CD14-positive monocyte (primary cell): Measurements from ENCODE around the gene STPG2. TPM values are rescaled to one million over a fixed set of nuclear protein-coding genes. Genes with fewer than 3 reads are reported as not detected.
"Not testable (repeated sequence)": the region's sequence is repeated elsewhere in the genome, so short reads cannot be mapped to it uniquely, and the experiment has no call there.

ENCODE experiments used
- DNase-seq, 3 donors: peaks; one replicate each; pipeline ENCODE4 v3.0.0-alpha.2; 2011 to 2022
- H2AFZ ChIP-seq: 2 replicates; pipeline ENCODE4 v1.6.0; 2012; ENCODE audit warnings: mild to moderate bottlenecking, low read depth, low read length, inconsistent platforms; ENCODE audit not compliant: insufficient read depth, poor library complexity, severe bottlenecking
- H3K27ac ChIP-seq, 2 donors: 1 replicate in 1 of 2; 2 replicates in 1 of 2; pipeline ENCODE4 v1.5.1; 2012 to 2013; ENCODE audit warnings: low read length in 2 of 2, control low read depth in 1 of 2, inconsistent platforms in 1 of 2, low read depth in 1 of 2, mild to moderate bottlenecking in 1 of 2
- H3K27me3 ChIP-seq, 2 donors: one replicate each; pipeline versions ENCODE4 v1.6.0 to v1.6.1; 2011 to 2013; ENCODE audit warnings: low read length in 2 of 2; ENCODE audit not compliant: control insufficient read depth in 2 of 2, insufficient read depth in 2 of 2
- H3K36me3 ChIP-seq, 2 donors: replicated peaks in 1 of 2; 1 replicate in 1 of 2; 2 replicates in 1 of 2; pipeline versions ENCODE4 v1.5.1 to v1.6.1; 2012 to 2013; ENCODE audit warnings: low read length in 2 of 2, control low read depth in 1 of 2, inconsistent platforms in 1 of 2, mild to moderate bottlenecking in 1 of 2; ENCODE audit not compliant: insufficient read depth in 2 of 2, control insufficient read depth in 1 of 2
- H3K4me1 ChIP-seq, 2 donors: 1 replicate in 1 of 2; 2 replicates in 1 of 2; pipeline versions ENCODE4 v1.5.1 to v1.6.1; 2012 to 2013; ENCODE audit warnings: low read length in 2 of 2, control low read depth in 1 of 2, inconsistent platforms in 1 of 2, mild to moderate bottlenecking in 1 of 2, moderate library complexity in 1 of 2; ENCODE audit not compliant: insufficient read depth in 2 of 2, control insufficient read depth in 1 of 2
- H3K4me2 ChIP-seq: replicated peaks from 2 replicates; pipeline ENCODE3; 2012; ENCODE audit warnings: low read length, moderate library complexity, mild to moderate bottlenecking; ENCODE audit not compliant: poor library complexity, severe bottlenecking; ENCODE audit errors: extremely low read depth
- H3K4me3 ChIP-seq, 3 experiments: fragments of 200-600 bp in 1 of 3; sonication (generic) in 1 of 3; replicated peaks in 1 of 3; 1 replicate in 2 of 3; 2 replicates in 1 of 3; pipeline ENCODE4 v1.5.1; 2011 to 2013; ENCODE audit warnings: low read length in 3 of 3, mild to moderate bottlenecking in 3 of 3, control low read depth in 2 of 3, low read depth in 2 of 3, inconsistent platforms in 1 of 3, moderate library complexity in 1 of 3
- H3K79me2 ChIP-seq: 2 replicates; pipeline ENCODE4 v1.6.0; 2012; ENCODE audit warnings: mild to moderate bottlenecking, control low read depth, inconsistent platforms, low read length, moderate library complexity; ENCODE audit not compliant: insufficient read depth
- H3K9ac ChIP-seq: 2 replicates; pipeline ENCODE4 v1.6.0; 2017; ENCODE audit warnings: low read length, mild to moderate bottlenecking; ENCODE audit not compliant: insufficient read depth, poor library complexity, severe bottlenecking
- H3K9me3 ChIP-seq, 2 donors: replicated peaks in 1 of 2; 1 replicate in 1 of 2; 2 replicates in 1 of 2; pipeline versions ENCODE4 v1.5.1 to v1.6.1; 2012 to 2013; ENCODE audit warnings: low read length in 2 of 2, control low read depth in 1 of 2; ENCODE audit not compliant: control insufficient read depth in 1 of 2, insufficient read depth in 1 of 2
- H4K20me1 ChIP-seq: 2 replicates; pipeline ENCODE4 v1.6.0; 2012; ENCODE audit warnings: mild to moderate bottlenecking, low read length, control low read depth, moderate library complexity; ENCODE audit not compliant: insufficient read depth
- H3K27ac Mint-ChIP-seq, 7 donors: one replicate each; pipeline ENCODE4 v1.8.0; 2020; ENCODE audit warnings: mild to moderate bottlenecking in 7 of 7, mixed read lengths in 7 of 7, moderate library complexity in 6 of 7, inconsistent platforms in 2 of 7
- H3K27me3 Mint-ChIP-seq, 3 donors: one replicate each; pipeline ENCODE4 v1.8.0; 2021 to 2022; ENCODE audit warnings: low read depth in 3 of 3, mild to moderate bottlenecking in 3 of 3, mixed read lengths in 3 of 3, moderate library complexity in 3 of 3, inconsistent platforms in 1 of 3
- H3K36me3 Mint-ChIP-seq, 2 donors: one replicate each; pipeline ENCODE4 v1.8.0; 2020; ENCODE audit warnings: mixed read lengths in 2 of 2, inconsistent platforms in 1 of 2, mild to moderate bottlenecking in 1 of 2
- H3K4me1 Mint-ChIP-seq: one replicate; pipeline ENCODE4 v1.8.0; 2020; ENCODE audit warnings: mild to moderate bottlenecking, mixed read lengths
- H3K4me3 Mint-ChIP-seq, 2 donors: one replicate each; pipeline ENCODE4 v1.8.0; 2020; ENCODE audit warnings: mild to moderate bottlenecking in 2 of 2, mixed read lengths in 2 of 2, moderate library complexity in 1 of 2
- H3K9me3 Mint-ChIP-seq, 7 donors: one replicate each; pipeline ENCODE4 v1.8.0; 2020 to 2022; ENCODE audit warnings: mixed read lengths in 7 of 7, mild to moderate bottlenecking in 6 of 7, moderate library complexity in 6 of 7, inconsistent platforms in 2 of 7
- CTCF ChIP-seq: fragments of 200-600 bp; IDR thresholded peaks from one replicate; pipeline ENCODE4 v1.8.0; 2022; ENCODE audit warnings: antibody characterized with exemption, mild to moderate bottlenecking
- WGBS: methylation state at CpG from one replicate; pipeline ENCODE4 v1.1.5; 2013; ENCODE audit warnings: missing lambda C conversion rate; ENCODE audit not compliant: insufficient coverage; 5-methylcytosine and 5-hydroxymethylcytosine counted together
- intact Hi-C, 2 donors: fragments of 100-400 bp; cut with micrococcal nuclease; formaldehyde crosslinking; loops; one replicate each; pipeline versions ENCODE4 v1.15.0 to v1.15.1; 2023
- polyA plus RNA-seq, 3 donors: library from polyadenylated mRNA; depleted of rRNA in 1 of 3; unstranded in 2 of 3; stranded (reverse) in 1 of 3; fragments of 300-500 nt in 2 of 3; fragments of >200 nt in 1 of 3; fragmentation: Illumina TruSeq in 2 of 3; gene quantifications; 1 replicate in 2 of 3; 2 replicates in 1 of 3; pipeline ENCODE4 v1.2.3, GENCODE V29; 2012 to 2021

The STPG2 gene
- polyA plus RNA-seq, 3 donors, result 0.04 TPM; not detected in 2

GRCh38 chr4:97643179-97643578 is 500.1 kb downstream of the STPG2 start:
- Histone ChIP-seq H3K27ac (no peak overlapping the region), H2AFZ (no peak overlapping the region), H3K79me2 (no peaks in the 10 kb centered on the region), H3K4me1 (no peaks in the 10 kb centered on the region), H3K9me3 (peaks cover 5 to 8% of the 10 kb centered on the region in 2 donors), H4K20me1 (no peaks in the 10 kb centered on the region), H3K36me3 (no peaks in the 10 kb centered on the region), H3K9ac (no peak overlapping the region), H3K27me3 (no peaks in the 10 kb centered on the region), H3K4me3 (no peak overlapping the region), H3K4me2 (no peak overlapping the region)
- no peaks in the 10 kb centered on the region for H3K27me3 Mint-ChIP-seq
- no peaks in the 10 kb centered on the region for H3K9me3 Mint-ChIP-seq
- no peak overlapping the region for H3K27ac Mint-ChIP-seq
- H3K36me3 Mint-ChIP-seq, result no peaks in the 10 kb centered on the region
- DNase-seq, result no peak
- H3K4me1 Mint-ChIP-seq, result no peaks in the 10 kb centered on the region
- intact Hi-C loops, result no loop called here
- no peak overlapping the region for H3K4me3 Mint-ChIP-seq
- TF ChIP-seq CTCF, result no peak

- H3K9ac ChIP-seq, result no peak overlapping the region
- Mint-ChIP-seq H3K27ac (no peak overlapping the region), H3K36me3 (no peaks in the 10 kb centered on the region), H3K27me3 (no peaks in the 10 kb centered on the region), H3K4me3 (no peak overlapping the region), H3K4me1 (no peaks in the 10 kb centered on the region), H3K9me3 (peaks cover 0 to 4% (median 0%) of the 10 kb centered on the region in 7 donors)
- intact Hi-C loops, result no loop called here
- no peaks in the 10 kb centered on the region for H4K20me1 ChIP-seq
- no peak for DNase-seq
- no peaks in the 10 kb centered on the region for H3K27me3 ChIP-seq
- H3K79me2 ChIP-seq, result no peaks in the 10 kb centered on the region
- no peak overlapping the region for H3K27ac ChIP-seq
- H3K4me2 ChIP-seq, result no peak overlapping the region
- no CpG with 5 or more reads among the region's 1 CpG for WGBS
- no peak for TF ChIP-seq CTCF
- H2AFZ ChIP-seq, result no peak overlapping the region
- no peak overlapping the region for H3K4me3 ChIP-seq
- H3K9me3 ChIP-seq, result no peaks in the 10 kb centered on the region
- no peaks in the 10 kb centered on the region for H3K4me1 ChIP-seq
- no peaks in the 10 kb centered on the region for H3K36me3 ChIP-seq
These were observed 503.3 kb downstream of the STPG2 start for GRCh38 chr4:97639961-97640360.

- H3K4me3 Mint-ChIP-seq, H3K4me1 ChIP-seq, H2AFZ ChIP-seq, H3K9me3 ChIP-seq, H3K9me3 Mint-ChIP-seq, H3K4me1 Mint-ChIP-seq, H3K36me3 ChIP-seq, H3K27me3 ChIP-seq, H3K79me2 ChIP-seq, H3K9ac ChIP-seq, DNase-seq, intact Hi-C loops, H3K4me2 ChIP-seq, H3K27me3 Mint-ChIP-seq, H3K36me3 Mint-ChIP-seq, H3K4me3 ChIP-seq, H3K27ac ChIP-seq, H4K20me1 ChIP-seq: not testable (repeated sequence)
- peak overlapping the region in 1 of 7 donors; percentile 11 for H3K27ac Mint-ChIP-seq
- 77% methylated on average over 3 of the region's 8 CpGs for WGBS
These were observed 509.4 kb downstream of the STPG2 start for GRCh38 chr4:97633831-97634230.
